ENCODE data around the gene GON4L.
"Not testable (repeated sequence)": the region's sequence is repeated elsewhere in the genome, so short reads cannot be mapped to it uniquely, and the experiment has no call there.

The GON4L gene

GRCh38 chr1:155856975-155857930, at the start of gene GON4L:
Gene GON4L (minus strand): TSS chr1:155857214. CDS start chr1:155853780, 3,434 bp downstream.
- DNase-seq = peak; percentile 96

GRCh38 chr1:155904261-155904660, 47.2 kb upstream of the GON4L start:
- no peak for DNase-seq

DNA sequence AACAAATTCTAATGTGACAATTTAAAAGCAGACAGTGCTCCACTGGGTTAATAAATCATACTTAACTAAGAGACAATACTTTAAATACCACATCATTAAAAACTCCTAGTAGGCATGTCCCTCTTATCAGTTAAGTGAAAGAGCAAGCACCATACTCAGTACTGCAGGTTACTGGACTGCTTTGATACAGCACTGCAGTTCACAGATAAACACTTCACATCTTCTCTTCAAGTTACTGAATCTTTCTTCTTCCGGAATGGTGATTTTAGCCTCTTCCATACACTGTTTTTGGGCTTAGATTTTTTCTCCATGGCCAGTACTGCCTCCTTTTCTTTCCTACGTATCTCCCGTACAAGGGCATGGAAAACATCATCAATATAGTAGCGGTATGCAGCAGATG, 43.1 kb upstream of the GON4L start:
- no peak for DNase-seq

DNA sequence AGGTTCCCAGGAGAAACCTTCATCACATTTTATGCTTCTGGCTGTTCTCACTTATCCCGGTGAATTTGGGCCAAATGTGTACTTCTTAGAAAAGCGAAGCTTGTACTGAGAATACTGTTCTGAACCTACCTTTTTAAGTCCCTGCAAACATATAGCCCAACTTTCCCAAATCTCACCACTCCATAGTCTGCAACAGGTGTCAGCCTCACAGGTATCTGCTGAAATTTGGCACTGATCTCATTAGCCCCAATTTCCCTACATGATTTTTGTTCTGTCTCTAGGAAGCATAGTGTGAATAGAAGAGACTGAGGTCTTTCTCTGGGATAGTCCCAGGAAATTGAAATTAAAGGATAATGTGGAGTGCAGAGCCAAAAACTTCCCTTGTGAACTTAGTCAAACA, 42.7 kb upstream of the GON4L start:
- no peak for DNase-seq

GRCh38 chr1:155898888-155899287, 41.9 kb upstream of the GON4L start:
- no peak for DNase-seq

DNA sequence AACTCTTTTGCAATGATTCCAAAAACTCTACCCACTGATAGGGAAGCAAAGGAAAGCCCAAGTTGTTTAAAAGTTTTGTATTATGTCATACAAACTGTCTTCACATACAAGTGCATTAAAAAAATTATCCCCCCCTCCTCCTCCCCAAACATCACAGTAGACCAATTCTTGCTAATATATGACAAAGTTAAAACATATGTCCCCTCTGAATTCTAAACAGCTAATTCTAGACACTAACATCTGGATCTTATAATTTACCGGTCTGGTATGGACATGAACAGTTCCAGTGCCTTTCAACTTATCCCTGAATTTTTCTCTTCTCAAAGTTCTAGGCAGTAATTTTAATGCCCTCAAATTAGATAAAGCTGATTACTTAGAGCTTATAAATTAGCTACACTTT, 40.7 kb upstream of the GON4L start:
- no peak for DNase-seq

- not testable (repeated sequence) for DNase-seq
These were observed 39.5 kb upstream of the GON4L start for GRCh38 chr1:155896476-155896875.

DNA sequence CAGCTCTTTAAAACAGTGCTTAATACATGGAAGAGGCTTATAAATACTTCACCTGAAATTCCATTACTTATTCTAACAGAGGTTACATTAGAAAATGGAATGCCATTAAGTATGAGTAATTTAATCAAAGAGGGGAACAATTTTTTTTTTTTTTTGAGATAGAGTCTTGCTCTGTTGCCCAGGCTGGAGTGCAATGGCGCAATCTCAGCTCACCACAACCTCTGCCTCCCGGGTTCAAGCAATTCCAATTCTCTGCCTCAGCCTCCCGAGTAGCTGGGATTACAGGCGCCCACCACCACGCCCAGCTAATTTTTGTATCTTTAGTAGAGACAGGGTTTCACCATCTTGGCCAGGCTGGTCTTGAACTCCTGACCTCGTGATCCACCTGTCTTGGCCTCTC, 38.6 kb upstream of the GON4L start:
- not testable (repeated sequence) for DNase-seq

DNA sequence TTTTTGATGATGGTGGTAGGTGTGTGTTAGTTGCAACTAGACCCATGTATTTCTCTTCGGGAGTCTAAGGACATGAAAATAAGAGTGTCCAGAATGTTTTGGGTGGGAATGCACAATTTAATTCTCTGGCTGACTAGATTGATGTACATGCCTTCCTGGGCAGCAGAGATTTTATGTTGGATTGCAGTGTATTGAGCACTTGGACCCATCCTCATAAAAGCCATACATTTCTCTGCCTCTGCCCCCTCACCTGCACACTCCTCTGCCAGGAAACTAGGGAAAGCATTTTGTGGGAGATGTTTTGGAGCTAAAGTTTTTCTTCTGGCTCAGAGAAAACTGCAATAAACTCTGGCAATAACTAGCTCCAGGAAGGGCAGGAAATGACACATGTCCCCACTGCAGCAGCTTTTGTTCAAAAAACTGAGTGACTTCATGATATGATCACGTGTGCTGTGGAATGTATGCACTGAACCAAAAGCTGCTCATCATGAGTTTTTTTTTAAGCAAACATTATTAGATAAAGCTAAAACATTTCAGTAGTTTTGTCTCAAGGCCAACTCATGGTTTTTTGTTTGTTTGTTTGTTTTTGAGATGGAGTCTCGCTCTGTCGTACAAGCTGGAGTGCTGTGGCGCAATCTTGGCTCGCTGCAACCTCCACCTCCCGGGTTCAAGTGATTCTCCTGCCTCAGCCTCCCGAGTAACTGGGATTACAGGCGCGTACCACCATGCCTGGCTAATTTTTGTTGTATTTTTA, 36.6 kb upstream of the GON4L start:
- no peak for DNase-seq

- DNase-seq = no peak
These were observed 35.8 kb upstream of the GON4L start for GRCh38 chr1:155892796-155893195.

- no peak for DNase-seq
These were observed 33.2 kb upstream of the GON4L start for GRCh38 chr1:155890251-155890650.

GRCh38 chr1:155889566-155889965, 32.6 kb upstream of the GON4L start:
- DNase-seq = no peak

DNA sequence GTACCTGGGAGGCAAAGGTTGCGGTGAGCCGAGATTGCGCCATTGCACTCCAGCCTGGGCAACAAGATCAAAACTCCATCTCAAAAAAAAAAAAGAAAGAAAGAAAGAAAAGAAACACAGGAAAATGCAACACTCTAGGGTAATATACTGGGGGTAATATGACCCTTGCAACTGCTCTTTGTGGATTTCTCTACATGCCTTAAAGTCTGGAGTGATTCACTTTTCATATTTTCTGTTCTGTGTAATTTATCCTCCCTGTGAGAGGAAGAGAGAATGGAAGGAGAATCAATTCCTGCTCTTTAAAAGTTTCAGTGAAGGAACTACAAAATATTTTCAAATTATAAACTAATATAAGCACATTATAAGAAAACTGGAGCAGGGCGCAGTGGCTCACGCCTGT, 31.5 kb upstream of the GON4L start:
- DNase-seq = no peak

- DNase-seq = no peak
These were observed 28.0 kb upstream of the GON4L start for GRCh38 chr1:155884982-155885381.

GRCh38 chr1:155884031-155884960, 27.3 kb upstream of the GON4L start:
- DNase-seq = no peak

DNA sequence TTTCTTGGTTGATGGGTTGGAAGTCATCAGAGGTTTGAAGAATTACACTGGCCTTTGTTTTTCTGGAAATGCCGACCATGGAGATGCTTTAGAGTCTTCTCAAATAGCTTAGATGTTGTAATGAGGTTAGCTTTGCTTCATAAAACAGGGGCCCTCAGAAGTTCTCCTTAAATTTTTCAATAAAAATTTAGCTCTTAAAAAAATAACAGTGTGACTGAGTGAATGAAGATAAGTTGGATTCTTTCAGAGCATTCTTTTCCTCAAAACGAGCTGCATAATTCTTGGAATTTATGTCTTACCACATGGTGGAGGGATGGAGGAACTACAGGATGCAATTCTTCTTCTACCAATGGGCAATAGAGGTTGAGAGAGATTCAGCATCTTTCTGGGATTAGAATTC, 25.8 kb upstream of the GON4L start:
- no peak for DNase-seq

GRCh38 chr1:155882235-155882634, 25.2 kb upstream of the GON4L start:
- no peak for DNase-seq

DNA sequence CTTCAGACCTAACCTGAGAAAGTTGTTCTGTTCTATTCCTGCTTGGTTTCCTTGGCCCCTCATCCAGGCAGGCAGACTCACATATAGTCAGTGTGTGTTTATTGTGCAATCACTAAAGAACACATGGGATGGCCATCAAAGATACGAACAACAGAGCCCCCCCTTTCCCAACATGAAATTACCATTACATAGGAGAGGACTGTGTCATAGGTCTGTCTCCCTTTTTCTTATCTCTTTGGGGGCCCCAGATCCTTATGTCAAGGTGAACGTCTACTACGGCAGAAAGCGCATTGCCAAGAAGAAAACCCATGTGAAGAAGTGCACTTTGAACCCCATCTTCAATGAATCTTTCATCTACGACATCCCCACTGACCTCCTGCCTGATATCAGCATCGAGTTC, 23.9 kb upstream of the GON4L start:
- no peak for DNase-seq

DNA sequence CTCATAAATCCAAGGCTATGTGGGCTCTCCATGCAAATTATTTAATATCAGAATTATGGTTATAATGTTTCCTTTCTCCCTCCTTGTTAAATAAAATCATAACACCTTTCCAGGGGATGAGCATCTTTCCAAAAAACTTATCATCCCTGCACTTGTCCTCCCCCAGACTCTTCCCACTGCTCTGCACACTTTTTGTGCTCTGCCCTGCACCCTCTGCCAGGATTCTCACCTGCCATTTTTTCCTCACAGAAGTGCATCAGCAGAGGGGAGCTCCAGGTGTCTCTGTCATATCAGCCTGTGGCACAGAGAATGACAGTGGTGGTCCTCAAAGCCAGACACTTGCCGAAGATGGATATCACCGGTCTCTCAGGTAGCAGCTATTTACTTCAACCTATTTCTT, 23.2 kb upstream of the GON4L start:
- DNase-seq = no peak

GRCh38 chr1:155877945-155878344, 20.9 kb upstream of the GON4L start:
- no peak for DNase-seq

- no peak for DNase-seq
These were observed 16.8 kb upstream of the GON4L start for GRCh38 chr1:155873860-155874259.

GRCh38 chr1:155872527-155872926, 15.5 kb upstream of the GON4L start:
- no peak for DNase-seq

DNA sequence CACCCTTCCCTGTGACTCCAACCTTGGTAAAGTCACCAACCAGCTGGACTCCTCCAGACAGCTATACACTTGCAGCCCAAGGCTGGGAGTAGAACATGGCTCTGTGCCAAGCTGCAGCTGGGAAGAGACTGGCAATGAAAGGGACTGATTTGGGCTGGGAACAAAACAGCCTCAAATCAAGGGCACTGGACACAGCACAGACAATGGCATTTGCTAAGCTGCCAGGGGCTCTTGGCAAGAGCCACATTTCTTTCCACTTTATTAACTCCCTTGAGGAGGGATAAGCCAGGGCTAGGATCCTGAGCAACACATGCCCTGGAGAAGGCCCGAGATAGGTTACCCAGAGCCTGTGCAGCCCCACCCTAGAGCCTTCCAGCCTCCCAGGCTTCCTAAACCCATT, 14.4 kb upstream of the GON4L start:
- no peak for DNase-seq

All from activated effector memory CD4-positive, alpha-beta T cell treated with anti-CD3 and anti-CD28 coated beads, Interleukin-2, amount 50 U/mL, for 16 hours (primary cell).